Measurements from ENCODE around the gene MERTK. TPM values are rescaled to one million over a fixed set of nuclear protein-coding genes. Genes with fewer than 3 reads are reported as not detected.

Gene MERTK
- total RNA-seq, 1 experiment from 2014 or later: 2.5 TPM

- H3K79me2 ChIP-seq (ENCODE audit: low read length): no peaks in the 10 kb centered on the region
- H3K4me3 ChIP-seq (ENCODE audit: low read length): no peak overlapping the region
- no peaks in the 10 kb centered on the region for H3K36me3 ChIP-seq (ENCODE audit: low read depth, low read length)
- H3K9me2 ChIP-seq (replicated peaks; ENCODE audit: low read length): no peaks in the 10 kb centered on the region
- no TSS peak for BruUV-seq (replicated peaks)
- H3K27ac ChIP-seq (ENCODE audit: low read length): no peak overlapping the region
- intact Hi-C loops (cut with micrococcal nuclease): no loop called here
- H3K27me3 ChIP-seq (ENCODE audit: low read length): no peaks in the 10 kb centered on the region
- H3F3A ChIP-seq (ENCODE audit: low read length, unreplicated experiment): no peaks in the 10 kb centered on the region
- POLR2A ChIA-PET (ENCODE audit: unreplicated experiment): no interaction called here
- no peak overlapping the region for H3K9ac ChIP-seq (ENCODE audit: low read length)
- H3K4me1 ChIP-seq (ENCODE audit: insufficient read depth, low read length): peaks cover 21% of the 10 kb centered on the region
- no peak for TF ChIP-seq EZH2 (IDR thresholded peaks at IDR 0.05; ENCODE audit: low read length, unreplicated experiment)
- TF ChIP-seq EZH2phosphoT487 (IDR thresholded peaks at IDR 0.05; ENCODE audit: borderline replicate concordance, low read length): no peak
- no peak overlapping the region for H2AFZ ChIP-seq (ENCODE audit: low read length)
- H3K9me3 ChIP-seq (ENCODE audit: low read length): no peaks in the 10 kb centered on the region
- DNase-seq (no peak), ATAC-seq (no peak)
- H3K4me2 ChIP-seq (ENCODE audit: low read length): no peak overlapping the region
- CTCF ChIA-PET: no interaction called here
- no peaks in the 10 kb centered on the region for H4K20me1 ChIP-seq (ENCODE audit: low read length)
These were observed 109.1 kb downstream of the MERTK start for GRCh38 chr2:112007493-112007892.

GRCh38 chr2:112008910-112009485, 110.6 kb downstream of the MERTK start:
- Histone ChIP-seq H3K9me3 (ENCODE audit: low read length) (no peaks in the 10 kb centered on the region), H2AFZ (ENCODE audit: low read length) (no peak overlapping the region), H3K9me2 (replicated peaks; ENCODE audit: low read length) (no peaks in the 10 kb centered on the region), H3F3A (ENCODE audit: low read length, unreplicated experiment) (no peaks in the 10 kb centered on the region), H3K79me2 (ENCODE audit: low read length) (no peaks in the 10 kb centered on the region), H3K36me3 (ENCODE audit: low read depth, low read length) (no peaks in the 10 kb centered on the region), H4K20me1 (ENCODE audit: low read length) (no peaks in the 10 kb centered on the region), H3K4me2 (ENCODE audit: low read length) (no peak overlapping the region), H3K9ac (ENCODE audit: low read length) (no peak overlapping the region), H3K27ac (ENCODE audit: low read length) (no peak overlapping the region), H3K4me1 (ENCODE audit: insufficient read depth, low read length) (peaks cover 21% of the 10 kb centered on the region), H3K27me3 (ENCODE audit: low read length) (no peaks in the 10 kb centered on the region), H3K4me3 (ENCODE audit: low read length) (no peak overlapping the region)
- ChIA-PET CTCF (no interaction called here), POLR2A (ENCODE audit: unreplicated experiment) (no interaction called here)
- no peak for TF ChIP-seq EZH2phosphoT487 (IDR thresholded peaks at IDR 0.05; ENCODE audit: borderline replicate concordance, low read length)
- no peak for TF ChIP-seq EZH2 (IDR thresholded peaks at IDR 0.05; ENCODE audit: low read length, unreplicated experiment)
- ATAC-seq (no peak), DNase-seq (no peak)
- no TSS peak for BruUV-seq (replicated peaks)
- intact Hi-C loops (cut with micrococcal nuclease): no loop called here

DNA sequence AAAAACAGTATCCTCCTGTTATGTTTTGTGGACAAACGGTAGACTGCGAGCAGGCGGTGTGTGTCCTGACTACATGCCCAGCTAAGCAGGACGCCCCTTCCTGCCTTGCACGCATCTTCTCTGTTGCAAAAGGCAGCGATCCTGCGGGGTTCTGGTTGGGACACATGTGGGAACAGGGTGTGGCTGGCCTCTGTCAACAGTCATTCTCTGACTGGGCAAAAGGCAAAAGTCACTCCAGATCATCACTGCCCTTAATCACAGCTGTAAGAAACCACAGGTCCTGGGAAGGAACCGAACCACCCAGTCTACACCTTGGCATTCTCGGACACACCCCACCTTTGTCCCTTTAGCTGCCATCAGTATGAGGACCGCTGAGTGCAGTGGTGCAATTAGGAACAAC, 112.3 kb downstream of the MERTK start:
- H3K9ac ChIP-seq (ENCODE audit: low read length): no peak overlapping the region
- TF ChIP-seq EZH2 (IDR thresholded peaks at IDR 0.05; ENCODE audit: low read length, unreplicated experiment) (no peak), CTCF (conservative IDR thresholded peaks at IDR 0.05; ENCODE audit: low read depth, low read length) (no peak), EZH2phosphoT487 (IDR thresholded peaks at IDR 0.05; ENCODE audit: borderline replicate concordance, low read length) (no peak)
- peak overlapping the region; percentile 30; the same call in 1 of the 2 replicates for H3K4me2 ChIP-seq (ENCODE audit: low read length)
- no peaks in the 10 kb centered on the region for H3F3A ChIP-seq (ENCODE audit: low read length, unreplicated experiment)
- H3K27ac ChIP-seq (ENCODE audit: low read length): no peak overlapping the region
- ATAC-seq (no peak), DNase-seq (peak; percentile 45)
- H3K9me3 ChIP-seq (ENCODE audit: low read length): no peaks in the 10 kb centered on the region
- H3K79me2 ChIP-seq (ENCODE audit: low read length): no peaks in the 10 kb centered on the region
- ChIA-PET CTCF (no interaction called here), POLR2A (ENCODE audit: unreplicated experiment) (no interaction called here)
- H3K4me1 ChIP-seq (ENCODE audit: insufficient read depth, low read length): peaks cover 26% of the 10 kb centered on the region
- no TSS peak for BruUV-seq (replicated peaks)
- intact Hi-C loops (cut with micrococcal nuclease): no loop called here
- no peaks in the 10 kb centered on the region for H4K20me1 ChIP-seq (ENCODE audit: low read length)
- no peak overlapping the region for H2AFZ ChIP-seq (ENCODE audit: low read length)
- H3K27me3 ChIP-seq (ENCODE audit: low read length): no peaks in the 10 kb centered on the region
- no peaks in the 10 kb centered on the region for H3K36me3 ChIP-seq (ENCODE audit: low read depth, low read length)
- no peak overlapping the region for H3K4me3 ChIP-seq (ENCODE audit: low read length)
- H3K9me2 ChIP-seq (replicated peaks; ENCODE audit: low read length): no peaks in the 10 kb centered on the region

DNA sequence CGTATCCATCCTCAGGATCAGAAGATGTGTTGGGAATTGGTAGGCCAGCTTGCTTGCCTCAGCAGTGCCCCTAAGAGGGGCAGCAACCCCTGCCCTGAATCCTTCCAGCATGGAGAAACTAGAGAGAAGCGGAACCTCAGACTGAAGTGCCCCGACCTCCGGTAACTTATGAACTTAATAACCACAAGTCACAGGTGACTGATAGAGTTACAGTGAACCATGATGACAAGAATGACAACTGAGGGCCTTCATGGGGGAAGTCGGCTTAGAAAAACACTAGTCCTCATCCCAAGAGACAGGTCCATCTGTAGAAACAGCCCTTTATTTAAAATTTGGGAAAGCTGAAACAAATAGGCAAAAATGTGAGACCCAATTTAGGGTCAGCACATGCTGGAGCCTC, 114.1 kb downstream of the MERTK start:
- no peaks in the 10 kb centered on the region for H3K79me2 ChIP-seq (ENCODE audit: low read length)
- H3F3A ChIP-seq (ENCODE audit: low read length, unreplicated experiment): no peaks in the 10 kb centered on the region
- no peak overlapping the region for H2AFZ ChIP-seq (ENCODE audit: low read length)
- H3K4me3 ChIP-seq (ENCODE audit: low read length): no peak overlapping the region
- no peaks in the 10 kb centered on the region for H3K9me3 ChIP-seq (ENCODE audit: low read length)
- ChIA-PET POLR2A (ENCODE audit: unreplicated experiment) (no interaction called here), CTCF (no interaction called here)
- H3K27ac ChIP-seq (ENCODE audit: low read length): no peak overlapping the region
- H4K20me1 ChIP-seq (ENCODE audit: low read length): no peaks in the 10 kb centered on the region
- H3K4me2 ChIP-seq (ENCODE audit: low read length): no peak overlapping the region
- peaks cover 23% of the 10 kb centered on the region for H3K4me1 ChIP-seq (ENCODE audit: insufficient read depth, low read length)
- intact Hi-C loops (cut with micrococcal nuclease): no loop called here
- no peaks in the 10 kb centered on the region for H3K36me3 ChIP-seq (ENCODE audit: low read depth, low read length)
- DNase-seq: no peak
- TF ChIP-seq EZH2 (IDR thresholded peaks at IDR 0.05; ENCODE audit: low read length, unreplicated experiment) (no peak), EZH2phosphoT487 (IDR thresholded peaks at IDR 0.05; ENCODE audit: borderline replicate concordance, low read length) (no peak), CTCF (conservative IDR thresholded peaks at IDR 0.05; ENCODE audit: low read depth, low read length) (no peak)
- H3K9me2 ChIP-seq (replicated peaks; ENCODE audit: low read length): no peaks in the 10 kb centered on the region
- no peaks in the 10 kb centered on the region for H3K27me3 ChIP-seq (ENCODE audit: low read length)
- no peak for ATAC-seq
- BruUV-seq (replicated peaks): no TSS peak
- H3K9ac ChIP-seq (ENCODE audit: low read length): no peak overlapping the region
